ENCODE measurements around the gene C22orf23. TPM values are rescaled to one million over a fixed set of nuclear protein-coding genes. Genes with fewer than 3 reads are reported as not detected.

Gene C22orf23
- 0.55 and 0.80 TPM in 2 replicates for total RNA-seq (2014; rRNA removed; shearing (Covaris generic))
- 0.68 and 1.1 TPM in 2 replicates for polyA plus RNA-seq (2015; cell fraction: cytosol; rRNA removed)
- 0.33 and 4.2 TPM in 2 replicates for polyA plus RNA-seq (2015; cell fraction: nucleus; rRNA removed)

DNA sequence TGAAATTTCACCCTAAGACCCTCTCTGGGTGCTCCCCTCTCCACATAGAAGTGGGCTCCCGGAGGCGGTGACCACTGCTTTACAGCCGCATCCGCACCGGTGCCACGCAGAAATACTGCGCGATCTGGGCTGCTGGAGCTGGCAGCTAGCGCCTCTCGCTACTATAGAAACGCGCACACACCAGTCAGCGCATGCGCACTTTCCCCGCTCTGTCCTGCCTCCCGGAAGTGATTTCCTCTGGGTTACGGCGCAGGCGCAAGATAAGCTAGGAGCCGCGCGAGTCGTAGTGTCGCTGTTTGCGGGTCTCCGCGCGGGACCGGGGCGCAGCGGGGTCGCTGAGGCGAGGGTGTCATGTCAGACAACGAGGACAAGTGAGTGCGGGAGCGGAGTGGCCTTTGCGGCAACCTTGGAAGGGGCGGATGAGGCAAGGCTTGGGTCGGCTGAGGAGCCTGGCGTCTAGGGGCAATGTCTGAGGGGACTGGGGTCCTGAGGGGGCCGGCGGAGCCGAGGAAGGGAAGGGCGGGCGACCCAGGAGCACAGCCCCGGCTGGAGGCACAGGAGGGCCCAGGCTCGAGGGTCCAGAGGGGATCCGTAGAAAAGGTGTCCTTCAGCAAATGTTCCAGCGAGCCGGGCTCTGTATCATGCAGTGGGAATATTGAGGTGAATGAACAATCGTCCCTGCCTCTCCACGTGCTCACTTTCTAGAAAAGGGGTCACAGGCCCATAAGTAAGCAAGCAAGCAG, at the start of gene C22orf23, which contains the start of gene POLR2F:
C22orf23 (minus strand) TSS at position 165 of the 743 bp plus-strand sequence. CDS start 452 bp downstream, outside the sequence.
POLR2F (plus strand) TSS at position 263 of the 743 bp plus-strand sequence; CDS start at position 352, 89 bp downstream.
- in situ Hi-C loops (cut with HindIII; ENCODE audit: low pct_unique_long_range_greater_than_20kb, low sequenced_read_pairs), result no loop called here
- peak; percentile 98 for DNase-seq (ENCODE audit: low read depth, low spot score)

DNA sequence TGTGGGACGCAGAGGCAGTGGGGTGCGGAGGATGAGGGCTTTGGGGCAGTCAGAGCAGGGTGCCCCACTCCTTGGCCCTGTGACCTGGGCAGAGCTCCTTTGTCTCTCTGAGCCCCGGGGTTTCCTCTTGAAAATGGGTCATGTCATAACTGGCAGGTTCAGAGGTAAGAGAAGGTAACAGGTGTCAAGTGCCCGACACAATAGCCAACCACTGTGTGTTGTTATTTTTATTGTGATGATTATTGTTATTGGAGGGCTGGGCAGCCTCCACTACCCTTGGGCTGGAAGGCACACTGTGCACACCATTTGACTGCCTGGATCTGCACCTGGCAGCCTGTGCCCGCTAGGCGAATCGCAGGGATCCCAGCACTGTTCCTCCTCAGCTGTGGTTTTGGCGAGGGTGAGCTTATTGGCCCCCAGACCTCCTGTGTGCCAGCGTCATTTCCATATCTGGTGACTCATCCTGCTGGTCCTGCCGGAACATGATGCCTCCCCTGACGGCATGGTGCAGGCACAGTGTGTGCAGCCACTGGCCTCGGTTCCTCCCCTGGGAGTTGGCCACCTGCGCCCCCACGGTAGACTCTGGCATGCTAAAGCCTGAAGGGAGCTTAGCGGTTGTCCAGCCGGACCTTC, 46.4 kb upstream of the C22orf23 start:
- in situ Hi-C loops (cut with HindIII; ENCODE audit: low pct_unique_long_range_greater_than_20kb, low sequenced_read_pairs), result no loop called here
- DNase-seq (ENCODE audit: low read depth, low spot score), result peak; percentile 26

- DNase-seq (ENCODE audit: low read depth, low spot score), result no peak
- in situ Hi-C loops (cut with HindIII; ENCODE audit: low pct_unique_long_range_greater_than_20kb, low sequenced_read_pairs), result no loop called here
Measured at GRCh38 chr22:37999236-37999635, 45.8 kb upstream of the C22orf23 start.

GRCh38 chr22:37998543-37998942, 45.1 kb upstream of the C22orf23 start:
- DNase-seq (ENCODE audit: low read depth, low spot score), result peak; percentile 74

GRCh38 chr22:37996515-37997246, 43.3 kb upstream of the C22orf23 start:
- in situ Hi-C loops (cut with HindIII; ENCODE audit: low pct_unique_long_range_greater_than_20kb, low sequenced_read_pairs), result no loop called here
- no peak for DNase-seq (ENCODE audit: low read depth, low spot score)

More at GRCh38 chr22:37998543-37998942, 45.1 kb upstream of the C22orf23 start:
- in situ Hi-C loops (cut with HindIII; ENCODE audit: low pct_unique_long_range_greater_than_20kb, low sequenced_read_pairs), result no loop called here

- in situ Hi-C loops (cut with HindIII; ENCODE audit: low pct_unique_long_range_greater_than_20kb, low sequenced_read_pairs), result no loop called here
- DNase-seq (ENCODE audit: low read depth, low spot score), result no peak
Measured at GRCh38 chr22:37996079-37996478, 42.7 kb upstream of the C22orf23 start.

- no peak for DNase-seq (ENCODE audit: low read depth, low spot score)
- in situ Hi-C loops (cut with HindIII; ENCODE audit: low pct_unique_long_range_greater_than_20kb, low sequenced_read_pairs), result no loop called here
Measured at GRCh38 chr22:37995460-37995859, 42.1 kb upstream of the C22orf23 start.

- in situ Hi-C loops (cut with HindIII; ENCODE audit: low pct_unique_long_range_greater_than_20kb, low sequenced_read_pairs), result no loop called here
- DNase-seq (ENCODE audit: low read depth, low spot score), result no peak
Measured at GRCh38 chr22:37994982-37995381, 41.6 kb upstream of the C22orf23 start.

DNA sequence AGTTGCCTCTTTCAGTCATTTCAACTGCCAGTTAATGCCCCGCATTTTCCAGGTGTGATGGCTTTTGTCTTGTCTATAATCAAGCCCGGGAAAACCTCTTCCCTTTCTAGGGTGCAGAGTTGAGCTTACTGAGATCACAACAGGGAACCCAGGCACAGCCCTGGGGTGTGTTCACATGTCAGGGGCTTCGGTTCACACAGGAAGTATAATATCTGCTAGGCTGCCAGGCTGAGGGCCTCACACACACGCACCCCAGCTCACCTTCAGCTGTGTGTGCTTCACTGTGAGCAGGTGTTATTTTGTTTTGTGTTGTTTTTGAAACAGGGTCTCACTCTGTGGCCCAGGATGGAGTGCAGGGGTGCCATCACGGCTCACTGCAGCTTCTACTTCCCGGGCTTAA, 40.6 kb upstream of the C22orf23 start:
- in situ Hi-C loops (cut with HindIII; ENCODE audit: low pct_unique_long_range_greater_than_20kb, low sequenced_read_pairs), result no loop called here
- no peak for DNase-seq (ENCODE audit: low read depth, low spot score)

DNA sequence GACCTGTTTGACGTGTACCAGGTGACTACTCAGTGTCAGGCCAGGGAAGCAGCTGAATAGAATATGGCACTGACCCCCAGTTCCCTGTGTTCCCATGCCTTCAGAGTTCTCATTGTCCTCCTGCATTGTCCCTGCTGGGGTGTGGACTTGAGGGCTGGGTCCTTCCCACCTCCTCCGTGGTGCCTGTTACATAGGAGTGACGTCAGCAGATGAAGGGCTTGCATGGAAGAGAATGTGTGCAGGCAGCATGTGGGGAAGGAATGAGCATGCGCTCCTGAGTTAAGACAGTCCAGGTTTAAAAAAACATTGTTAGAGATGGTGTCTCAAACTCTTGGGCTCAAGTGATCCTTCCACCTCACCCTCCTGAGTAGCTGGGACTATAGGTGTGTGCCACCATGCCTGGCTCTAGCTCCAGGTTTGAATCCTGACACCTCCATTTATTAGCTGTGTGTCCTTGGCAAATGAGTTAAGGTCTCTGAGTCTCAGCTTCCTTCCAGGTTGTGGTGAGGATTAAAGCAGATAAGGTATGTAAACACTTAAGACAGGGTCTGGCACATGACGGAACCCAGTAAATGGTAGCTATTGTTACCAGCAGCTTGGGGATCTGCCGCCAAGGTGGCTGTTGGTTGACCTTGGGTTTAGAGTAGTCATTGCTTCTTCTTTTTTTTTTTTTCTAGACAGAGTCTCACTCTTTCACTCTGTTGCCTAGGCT, 38.5 kb upstream of the C22orf23 start:
- in situ Hi-C loops (cut with HindIII; ENCODE audit: low pct_unique_long_range_greater_than_20kb, low sequenced_read_pairs), result no loop called here
- DNase-seq (ENCODE audit: low read depth, low spot score), result peak; percentile 34

GRCh38 chr22:37990862-37991261, 37.5 kb upstream of the C22orf23 start:
- in situ Hi-C loops (cut with HindIII; ENCODE audit: low pct_unique_long_range_greater_than_20kb, low sequenced_read_pairs), result no loop called here
- no peak for DNase-seq (ENCODE audit: low read depth, low spot score)

GRCh38 chr22:37990301-37990700, 36.9 kb upstream of the C22orf23 start:
- in situ Hi-C loops (cut with HindIII; ENCODE audit: low pct_unique_long_range_greater_than_20kb, low sequenced_read_pairs), result no loop called here

DNA sequence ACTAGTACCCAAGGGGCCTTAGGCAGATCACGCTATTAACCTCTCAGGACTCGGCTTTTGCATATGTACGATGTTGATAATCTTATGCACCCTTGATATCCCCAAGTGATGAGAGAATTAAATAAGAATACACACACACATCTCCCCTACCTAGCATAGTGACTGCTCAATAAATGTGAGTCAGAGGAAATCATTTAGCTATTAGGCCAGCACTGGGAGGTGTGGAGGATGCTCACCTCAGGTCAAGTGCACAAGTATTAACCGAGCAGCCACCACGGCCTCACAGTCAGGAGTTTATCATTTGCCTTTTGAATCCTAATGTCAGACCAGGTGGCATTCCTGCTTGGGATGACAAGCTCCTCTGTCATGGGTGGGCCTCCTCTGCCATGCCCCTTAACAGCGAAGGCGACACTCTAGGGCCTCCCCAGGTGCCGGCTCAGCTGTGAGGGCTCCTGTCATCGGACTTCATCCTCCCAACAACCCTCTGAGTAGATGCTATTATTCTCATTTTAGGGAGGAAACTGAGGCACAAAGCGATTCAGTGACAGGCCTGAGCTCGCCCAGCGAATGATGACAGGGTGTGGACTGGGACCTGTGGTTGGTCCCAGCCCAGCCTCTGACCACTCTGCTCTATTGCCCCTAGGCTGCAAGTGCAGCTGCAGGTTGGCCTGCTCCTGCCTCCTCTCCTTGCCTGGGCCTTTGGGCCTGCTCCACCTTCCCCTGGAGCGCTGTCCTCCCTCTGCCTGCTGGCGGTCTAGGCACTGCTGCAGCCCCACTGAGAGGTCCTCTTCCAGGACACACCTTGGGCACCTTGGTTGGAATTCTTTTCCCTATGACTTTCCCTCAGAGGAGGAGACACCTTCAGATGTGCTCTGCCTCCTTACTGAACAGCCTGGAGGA, 36.0 kb upstream of the C22orf23 start:
- DNase-seq (ENCODE audit: low read depth, low spot score), result no peak
- in situ Hi-C loops (cut with HindIII; ENCODE audit: low pct_unique_long_range_greater_than_20kb, low sequenced_read_pairs), result no loop called here

More at GRCh38 chr22:37990301-37990700, 36.9 kb upstream of the C22orf23 start:
- no peak for DNase-seq (ENCODE audit: low read depth, low spot score)

DNA sequence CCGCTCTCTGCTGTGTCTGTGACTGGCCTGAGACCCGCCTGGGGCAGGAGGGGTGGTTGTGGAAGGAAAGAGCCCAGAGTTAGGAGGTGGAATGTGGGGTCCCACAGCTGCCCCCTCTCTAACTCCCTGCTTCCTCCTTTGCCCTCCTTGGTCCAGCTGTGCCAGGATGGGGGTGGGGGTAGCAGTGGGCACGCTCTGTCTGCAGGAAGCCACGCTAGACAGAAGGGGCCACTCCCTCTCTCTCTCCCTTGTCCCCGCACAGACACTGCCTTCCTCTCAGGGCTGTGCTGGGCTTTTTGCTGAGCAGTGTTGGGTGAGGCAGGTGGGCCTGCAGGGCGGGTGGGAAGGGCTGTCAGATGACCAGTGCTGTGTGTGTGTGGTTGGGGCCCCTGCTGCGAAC, 33.0 kb upstream of the C22orf23 start:
- no peak for DNase-seq (ENCODE audit: low read depth, low spot score)
- in situ Hi-C loops (cut with HindIII; ENCODE audit: low pct_unique_long_range_greater_than_20kb, low sequenced_read_pairs), result no loop called here

DNA sequence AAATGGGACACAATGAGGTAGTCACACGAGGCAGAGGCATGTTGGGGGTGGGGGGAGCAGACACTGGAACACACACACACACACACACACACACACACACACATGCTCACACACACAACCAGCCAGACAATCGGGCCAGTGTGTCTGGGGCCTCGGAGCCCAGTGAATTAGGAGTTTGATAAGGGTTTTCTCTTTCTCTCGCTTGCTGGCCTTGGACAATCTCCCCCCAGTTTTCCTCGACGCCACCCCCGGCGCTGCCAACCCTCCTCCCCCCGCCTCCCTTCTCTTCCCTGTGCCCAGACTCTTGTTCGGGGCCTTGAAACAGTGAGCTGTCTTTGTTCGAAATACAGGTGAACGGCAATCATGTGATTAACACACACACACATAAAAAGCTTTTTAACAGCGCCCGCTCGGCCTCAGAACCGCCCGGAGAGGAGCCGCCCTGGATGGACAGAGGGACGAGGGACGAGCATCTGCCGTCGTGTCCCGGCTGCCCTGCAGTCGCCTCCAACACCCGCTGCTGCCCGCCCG, 32.4 kb upstream of the C22orf23 start:
- DNase-seq (ENCODE audit: low read depth, low spot score), result peak; percentile 78
- in situ Hi-C loops (cut with HindIII; ENCODE audit: low pct_unique_long_range_greater_than_20kb, low sequenced_read_pairs), result no loop called here

DNA sequence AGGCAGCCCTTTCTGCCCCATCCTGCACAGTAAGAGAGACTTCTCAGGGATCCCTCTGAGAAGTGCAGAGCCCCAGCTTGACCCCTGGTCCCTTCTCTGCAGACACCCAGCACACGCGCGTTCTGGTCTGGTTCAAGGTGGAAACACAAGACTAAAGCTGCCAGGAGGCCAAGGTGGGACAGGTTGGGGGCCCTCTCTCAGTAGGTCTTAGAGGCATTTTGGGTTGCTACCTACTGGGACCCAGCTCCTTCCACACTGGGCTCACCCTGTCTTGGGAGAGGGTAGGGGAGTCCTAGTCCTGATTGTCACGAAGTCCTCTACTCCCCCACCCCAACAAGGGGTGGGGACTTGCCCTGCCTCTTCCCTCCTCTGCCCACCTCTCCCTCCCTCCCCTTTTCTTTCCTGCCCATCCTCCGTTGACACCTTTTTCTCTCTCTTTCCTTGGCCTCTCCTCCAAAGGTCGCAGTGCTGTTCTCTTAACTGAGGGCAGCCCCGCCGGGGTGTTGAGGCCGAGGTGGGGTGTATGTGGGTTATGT, 31.7 kb upstream of the C22orf23 start:
- no peak for DNase-seq (ENCODE audit: low read depth, low spot score)
- in situ Hi-C loops (cut with HindIII; ENCODE audit: low pct_unique_long_range_greater_than_20kb, low sequenced_read_pairs), result no loop called here

Data from SK-MEL-5 (cell line).